ENCODE results near the gene MSANTD2. TPM values are rescaled to one million over a fixed set of nuclear protein-coding genes. Genes with fewer than 3 reads are reported as not detected.

MSANTD2 gene
- total RNA-seq, 1 donor from 2014 or later, result 10.4 TPM

DNA sequence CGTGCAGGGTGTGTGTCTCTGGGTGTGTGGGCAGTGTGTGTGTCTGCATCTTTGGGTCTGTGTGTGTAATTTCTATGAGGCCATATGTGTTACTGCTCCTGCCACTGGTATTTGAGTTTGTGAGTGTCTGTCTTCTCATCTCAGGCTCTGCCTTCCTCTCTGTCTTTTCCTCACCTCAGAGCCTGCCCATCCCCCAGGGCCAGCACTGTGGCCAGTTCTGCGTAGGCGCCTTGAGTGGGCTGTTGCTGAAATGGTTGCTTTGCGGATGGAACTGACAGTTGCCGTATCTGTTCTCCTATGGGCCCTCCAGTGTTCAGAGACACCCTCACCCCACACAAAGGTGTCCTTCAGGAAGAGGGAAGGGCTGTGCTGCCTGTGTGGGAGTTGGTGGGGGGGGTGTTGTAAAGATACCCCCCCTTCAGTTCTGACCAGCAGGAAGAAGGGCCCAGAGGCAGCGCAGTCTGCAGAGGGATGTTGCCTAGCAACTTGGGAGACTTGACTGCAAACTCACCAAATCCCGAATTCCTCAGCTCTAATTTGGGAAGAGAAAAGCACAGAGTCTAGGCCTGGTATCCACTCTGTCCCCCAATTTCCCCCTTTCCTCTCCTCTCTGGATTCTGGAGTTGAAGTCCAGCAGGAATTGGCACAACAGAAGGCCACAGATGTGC, 62.4 kb downstream of the MSANTD2 start:
- Mint-ChIP-seq H3K4me1 (ENCODE audit: low read depth) (peaks cover 18% of the 10 kb centered on the region), H3K36me3 (ENCODE audit: low read depth) (no peaks in the 10 kb centered on the region), H3K27me3 (ENCODE audit: low read depth) (peaks cover 28% of the 10 kb centered on the region), H3K27ac (ENCODE audit: unreplicated experiment) (peak overlapping the region; percentile 32), H3K4me3 (ENCODE audit: unreplicated experiment) (no peak overlapping the region), H3K9me3 (ENCODE audit: low read depth) (no peaks in the 10 kb centered on the region)
- DNase-seq (ENCODE audit: low spot score), result no peak
- TF ChIP-seq, protein P1, sequence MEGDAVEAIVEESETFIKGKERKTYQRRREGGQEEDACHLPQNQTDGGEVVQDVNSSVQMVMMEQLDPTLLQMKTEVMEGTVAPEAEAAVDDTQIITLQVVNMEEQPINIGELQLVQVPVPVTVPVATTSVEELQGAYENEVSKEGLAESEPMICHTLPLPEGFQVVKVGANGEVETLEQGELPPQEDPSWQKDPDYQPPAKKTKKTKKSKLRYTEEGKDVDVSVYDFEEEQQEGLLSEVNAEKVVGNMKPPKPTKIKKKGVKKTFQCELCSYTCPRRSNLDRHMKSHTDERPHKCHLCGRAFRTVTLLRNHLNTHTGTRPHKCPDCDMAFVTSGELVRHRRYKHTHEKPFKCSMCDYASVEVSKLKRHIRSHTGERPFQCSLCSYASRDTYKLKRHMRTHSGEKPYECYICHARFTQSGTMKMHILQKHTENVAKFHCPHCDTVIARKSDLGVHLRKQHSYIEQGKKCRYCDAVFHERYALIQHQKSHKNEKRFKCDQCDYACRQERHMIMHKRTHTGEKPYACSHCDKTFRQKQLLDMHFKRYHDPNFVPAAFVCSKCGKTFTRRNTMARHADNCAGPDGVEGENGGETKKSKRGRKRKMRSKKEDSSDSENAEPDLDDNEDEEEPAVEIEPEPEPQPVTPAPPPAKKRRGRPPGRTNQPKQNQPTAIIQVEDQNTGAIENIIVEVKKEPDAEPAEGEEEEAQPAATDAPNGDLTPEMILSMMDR (IDR thresholded peaks at IDR 0.05), result no peak

DNA sequence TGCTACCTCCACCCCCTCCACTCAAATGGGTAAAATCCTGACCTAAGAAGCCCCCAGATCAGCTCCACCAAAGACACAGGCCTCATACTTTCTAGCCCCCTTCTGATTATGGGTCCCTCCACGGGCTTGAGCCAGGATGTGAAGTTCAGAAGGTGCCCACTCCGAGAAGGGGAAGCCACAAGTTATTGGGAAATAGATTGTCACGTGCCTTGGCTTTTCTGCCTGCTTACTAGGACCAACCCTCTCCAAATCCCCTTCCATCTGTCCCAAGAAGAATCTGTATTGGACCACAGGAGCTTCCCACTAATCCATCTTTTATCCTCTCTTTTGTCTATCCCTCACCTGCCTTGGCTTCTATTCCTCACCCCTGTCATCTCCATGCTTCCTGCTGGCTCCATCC, 63.5 kb downstream of the MSANTD2 start:
- peaks cover 18% of the 10 kb centered on the region for H3K4me1 Mint-ChIP-seq (ENCODE audit: low read depth)
- no peak for DNase-seq (ENCODE audit: low spot score)
- no peaks in the 10 kb centered on the region for H3K36me3 Mint-ChIP-seq (ENCODE audit: low read depth)
- TF ChIP-seq, protein P1 (IDR thresholded peaks at IDR 0.05), result no peak
- H3K27ac Mint-ChIP-seq (ENCODE audit: unreplicated experiment), result no peak overlapping the region
- peaks cover 24% of the 10 kb centered on the region for H3K27me3 Mint-ChIP-seq (ENCODE audit: low read depth)
- H3K9me3 Mint-ChIP-seq (ENCODE audit: low read depth), result no peaks in the 10 kb centered on the region
- H3K4me3 Mint-ChIP-seq (ENCODE audit: unreplicated experiment), result no peak overlapping the region

DNA sequence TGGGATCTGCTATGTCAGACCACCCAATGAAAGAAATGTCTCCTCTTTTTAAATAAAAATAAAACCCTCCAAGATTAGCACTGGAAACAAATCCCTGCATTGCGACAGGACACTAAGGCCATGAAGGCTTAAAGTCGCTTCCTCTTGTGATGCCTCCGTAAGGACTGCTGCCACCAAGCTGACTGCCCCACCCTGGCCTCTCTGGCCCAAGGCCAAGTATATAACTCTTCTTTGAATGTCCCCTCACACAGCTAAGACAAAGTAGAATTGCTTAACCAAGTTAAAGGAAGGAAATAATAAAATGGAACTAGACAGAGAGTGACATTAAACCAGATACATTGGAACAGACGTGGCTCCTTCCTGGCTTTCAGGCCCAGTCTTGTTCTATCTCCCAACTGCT, 68.0 kb downstream of the MSANTD2 start:
- Mint-ChIP-seq H3K9me3 (ENCODE audit: low read depth) (no peaks in the 10 kb centered on the region), H3K27me3 (ENCODE audit: low read depth) (peaks cover 15% of the 10 kb centered on the region), H3K36me3 (ENCODE audit: low read depth) (no peaks in the 10 kb centered on the region), H3K4me3 (ENCODE audit: unreplicated experiment) (no peak overlapping the region), H3K4me1 (ENCODE audit: low read depth) (peaks cover 6% of the 10 kb centered on the region), H3K27ac (ENCODE audit: unreplicated experiment) (no peak overlapping the region)
- TF ChIP-seq, protein P1 (IDR thresholded peaks at IDR 0.05), result no peak
- DNase-seq (ENCODE audit: low spot score), result no peak

DNA sequence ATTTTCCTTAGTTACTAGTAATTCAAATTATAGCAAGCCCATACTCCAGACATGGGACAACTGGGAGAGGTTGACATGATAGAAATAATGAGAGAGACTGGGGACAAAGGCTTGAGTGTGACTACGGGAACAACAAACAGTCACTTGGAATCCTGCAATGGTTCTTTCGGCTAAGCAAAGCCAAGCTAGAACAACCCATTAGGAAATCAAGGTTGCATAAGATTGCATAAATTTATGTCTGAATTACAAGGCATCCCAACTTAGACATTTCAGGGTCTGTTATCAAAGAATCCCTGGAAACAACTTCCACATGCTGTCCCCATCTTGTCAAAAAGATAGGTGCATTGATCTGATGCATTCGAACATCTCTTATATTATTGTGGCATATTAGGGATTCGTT, 70.6 kb downstream of the MSANTD2 start:
- no peak overlapping the region for H3K4me3 Mint-ChIP-seq (ENCODE audit: unreplicated experiment)

DNA sequence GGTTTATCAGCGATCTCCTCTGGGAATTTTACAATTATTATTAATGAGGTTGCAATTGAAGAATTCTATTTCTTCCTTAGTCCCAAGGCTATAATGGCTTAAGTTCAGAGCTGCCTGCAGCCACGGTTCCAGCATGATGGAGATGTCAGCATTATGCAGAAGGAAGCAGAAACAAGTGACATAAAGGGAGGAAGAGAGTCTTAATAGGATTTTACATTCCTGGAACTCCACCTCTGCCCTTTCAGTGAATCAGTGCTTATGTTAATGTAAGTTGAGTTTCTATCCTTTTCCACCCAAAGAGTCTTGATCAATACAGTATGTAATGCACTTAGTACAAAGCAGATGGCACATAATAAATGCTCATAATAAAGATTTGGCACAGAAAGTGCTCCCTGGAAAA, 72.1 kb downstream of the MSANTD2 start:
- Mint-ChIP-seq H3K27me3 (ENCODE audit: low read depth) (peaks cover 12% of the 10 kb centered on the region), H3K4me1 (ENCODE audit: low read depth) (peaks cover 16% of the 10 kb centered on the region), H3K36me3 (ENCODE audit: low read depth) (no peaks in the 10 kb centered on the region), H3K4me3 (ENCODE audit: unreplicated experiment) (no peak overlapping the region), H3K9me3 (ENCODE audit: low read depth) (no peaks in the 10 kb centered on the region), H3K27ac (ENCODE audit: unreplicated experiment) (no peak overlapping the region)
- DNase-seq (ENCODE audit: low spot score), result no peak
- TF ChIP-seq, protein P1 (IDR thresholded peaks at IDR 0.05), result no peak

More for the DNA sequence above, 70.6 kb downstream of the MSANTD2 start:
- TF ChIP-seq, protein P1 (IDR thresholded peaks at IDR 0.05), result no peak
- H3K27ac Mint-ChIP-seq (ENCODE audit: unreplicated experiment), result no peak overlapping the region
- H3K4me1 Mint-ChIP-seq (ENCODE audit: low read depth), result peaks cover 16% of the 10 kb centered on the region
- H3K36me3 Mint-ChIP-seq (ENCODE audit: low read depth), result no peaks in the 10 kb centered on the region
- H3K9me3 Mint-ChIP-seq (ENCODE audit: low read depth), result no peaks in the 10 kb centered on the region
- peaks cover 2% of the 10 kb centered on the region for H3K27me3 Mint-ChIP-seq (ENCODE audit: low read depth)
- DNase-seq (ENCODE audit: low spot score), result no peak

All from chondrocyte (in vitro differentiated cells).